ENCODE data around the gene NEMP2. TPM values are rescaled to one million over a fixed set of nuclear protein-coding genes. Genes with fewer than 3 reads are reported as not detected.
A peak's percentile ranks its signal among the peaks of the same experiment; 100 is the strongest.

The NEMP2 gene
- polyA plus RNA-seq, 1 donor (not counting 4 experiments of a cell fraction or from before 2014, with no cell fraction given): 2.1 TPM

GRCh38 chr2:190550137-190550536, 15.6 kb upstream of the NEMP2 start:
- H3K27me3 ChIP-seq (ENCODE audit: control insufficient read depth, extremely low read depth, insufficient read depth, low read length): no peaks in the 10 kb centered on the region
- H3K4me2 ChIP-seq (ENCODE audit: control insufficient read depth, extremely low read depth, insufficient read depth, low read depth, low read length): no peak overlapping the region
- H3K9me3 ChIP-seq (ENCODE audit: control insufficient read depth, low read depth, low read length): no peaks in the 10 kb centered on the region
- DNase-seq (ENCODE audit: low read depth, low spot score) (no peak), FAIRE-seq (no peak)
- H2AFZ ChIP-seq (ENCODE audit: control insufficient read depth, low read length): no peak overlapping the region
- no peak overlapping the region for H3K4me3 ChIP-seq (ENCODE audit: control insufficient read depth in 2 of 3, extremely low read depth in 1 of 3, insufficient read depth in 2 of 3, low read depth in 1 of 3, low read length in 3 of 3)
- dilution Hi-C loops (cut with MboI; ENCODE audit: extremely low pct_ligation_motif_present, low sequenced_read_pairs): no loop called here
- H3K9ac ChIP-seq (ENCODE audit: control insufficient read depth, extremely low read depth, insufficient read depth, low read length): no peak overlapping the region
- no peaks in the 10 kb centered on the region for H3K36me3 ChIP-seq (ENCODE audit: control insufficient read depth in 2 of 2, extremely low read depth in 1 of 2, insufficient read depth in 2 of 2, low read length in 2 of 2)
- peaks cover 13% of the 10 kb centered on the region for H3K4me1 ChIP-seq (ENCODE audit: control insufficient read depth, extremely low read depth, insufficient read depth, low read length)
- H4K20me1 ChIP-seq (ENCODE audit: control insufficient read depth, extremely low read depth, insufficient read depth, low read length): no peaks in the 10 kb centered on the region
- TF ChIP-seq EZH2 (IDR thresholded peaks at IDR 0.05; ENCODE audit: low read length): no peak
- no peak for TF ChIP-seq CTCF (optimal IDR thresholded peaks at IDR 0.05 in 1 of 3, IDR thresholded peaks at IDR 0.05 in 1 of 3, conservative IDR thresholded peaks at IDR 0.05 in 1 of 3; ENCODE audit: extremely low read depth in 1 of 3, insufficient read depth in 2 of 3, low read length in 3 of 3)
- no peaks in the 10 kb centered on the region for H3K79me2 ChIP-seq (ENCODE audit: control insufficient read depth, insufficient read depth, low read length)
- H3K9me1 ChIP-seq (ENCODE audit: control insufficient read depth, extremely low read depth, insufficient read depth, low read length): no peaks in the 10 kb centered on the region
- H3K27ac ChIP-seq (ENCODE audit: control insufficient read depth, insufficient read depth, low read length): no peak overlapping the region

- dilution Hi-C loops (cut with MboI; ENCODE audit: extremely low pct_ligation_motif_present, low sequenced_read_pairs): no loop called here
- peak overlapping the region; percentile 36 for H3K27ac ChIP-seq (ENCODE audit: control insufficient read depth, insufficient read depth, low read length)
- peak overlapping the region; percentile 51 for H2AFZ ChIP-seq (ENCODE audit: control insufficient read depth, low read length)
- no peaks in the 10 kb centered on the region for H4K20me1 ChIP-seq (ENCODE audit: control insufficient read depth, extremely low read depth, insufficient read depth, low read length)
- H3K4me3 ChIP-seq (ENCODE audit: control insufficient read depth in 2 of 3, extremely low read depth in 1 of 3, insufficient read depth in 2 of 3, low read depth in 1 of 3, low read length in 3 of 3): peak overlapping the region in 1 of 3 experiments; percentile 13
- H3K79me2 ChIP-seq (ENCODE audit: control insufficient read depth, insufficient read depth, low read length): no peaks in the 10 kb centered on the region
- TF ChIP-seq CTCF (optimal IDR thresholded peaks at IDR 0.05 in 1 of 3, IDR thresholded peaks at IDR 0.05 in 1 of 3, conservative IDR thresholded peaks at IDR 0.05 in 1 of 3; ENCODE audit: extremely low read depth in 1 of 3, insufficient read depth in 2 of 3, low read length in 3 of 3) (no peak), EZH2 (IDR thresholded peaks at IDR 0.05; ENCODE audit: low read length) (no peak)
- DNase-seq (ENCODE audit: low read depth, low spot score) (peak; percentile 21), FAIRE-seq (peak; percentile 86)
- no peaks in the 10 kb centered on the region for H3K36me3 ChIP-seq (ENCODE audit: control insufficient read depth in 2 of 2, extremely low read depth in 1 of 2, insufficient read depth in 2 of 2, low read length in 2 of 2)
- H3K27me3 ChIP-seq (ENCODE audit: control insufficient read depth, extremely low read depth, insufficient read depth, low read length): no peaks in the 10 kb centered on the region
- no peaks in the 10 kb centered on the region for H3K9me3 ChIP-seq (ENCODE audit: control insufficient read depth, low read depth, low read length)
- peaks cover 13% of the 10 kb centered on the region for H3K4me1 ChIP-seq (ENCODE audit: control insufficient read depth, extremely low read depth, insufficient read depth, low read length)
- no peaks in the 10 kb centered on the region for H3K9me1 ChIP-seq (ENCODE audit: control insufficient read depth, extremely low read depth, insufficient read depth, low read length)
- peak overlapping the region; percentile 4 for H3K9ac ChIP-seq (ENCODE audit: control insufficient read depth, extremely low read depth, insufficient read depth, low read length)
- peak overlapping the region; percentile 70 for H3K4me2 ChIP-seq (ENCODE audit: control insufficient read depth, extremely low read depth, insufficient read depth, low read depth, low read length)
Measured at GRCh38 chr2:190547886-190548285, 13.4 kb upstream of the NEMP2 start.
